H9 (cell line): Measurements from ENCODE around the gene SMYD2. TPM values are rescaled to one million over a fixed set of nuclear protein-coding genes. Genes with fewer than 3 reads are reported as not detected.

ENCODE experiments used
- DNase-seq: peaks from one replicate; pipeline ENCODE4 v3.0.0-alpha.2; 2017
- H2AFZ ChIP-seq: one replicate; pipeline ENCODE4 v1.6.1; 2013; ENCODE audit warnings: mild to moderate bottlenecking, low read length, control low read depth, moderate library complexity
- H2AK5ac ChIP-seq: 2 replicates; pipeline ENCODE4 v1.6.1; 2013; ENCODE audit warnings: low read length, control low read depth, mixed read lengths; ENCODE audit not compliant: insufficient read length
- H2BK120ac ChIP-seq: one replicate; pipeline ENCODE4 v1.6.1; 2013; ENCODE audit warnings: low read depth, mild to moderate bottlenecking, low read length, control low read depth, inconsistent platforms; ENCODE audit not compliant: poor library complexity, severe bottlenecking
- H2BK12ac ChIP-seq: 2 replicates; pipeline ENCODE4 v1.6.1; 2013; ENCODE audit warnings: low read length, control low read depth, mixed read lengths, low read depth; ENCODE audit not compliant: insufficient read length
- H2BK15ac ChIP-seq: 2 replicates; pipeline ENCODE4 v1.6.1; 2013; ENCODE audit warnings: low read depth, low read length, control low read depth
- H2BK20ac ChIP-seq: one replicate; pipeline ENCODE4 v1.6.1; 2013; ENCODE audit warnings: low read depth, mild to moderate bottlenecking, low read length, control low read depth, inconsistent platforms; ENCODE audit not compliant: poor library complexity, severe bottlenecking
- H2BK5ac ChIP-seq: 2 replicates; pipeline ENCODE4 v1.6.1; 2013; ENCODE audit warnings: low read length, control low read depth, mixed read lengths; ENCODE audit not compliant: insufficient read length
- H3K14ac ChIP-seq: 2 replicates; pipeline ENCODE4 v1.6.1; 2013; ENCODE audit warnings: low read length, control low read depth; ENCODE audit not compliant: insufficient read depth
- H3K18ac ChIP-seq: 2 replicates; pipeline ENCODE4 v1.6.1; 2013; ENCODE audit warnings: low read depth, mild to moderate bottlenecking, mixed read lengths, low read length, control low read depth; ENCODE audit not compliant: insufficient read length
- H3K23ac ChIP-seq: 2 replicates; pipeline ENCODE4 v1.6.1; 2013; ENCODE audit warnings: low read length, control low read depth, mixed read lengths, low read depth; ENCODE audit not compliant: insufficient read length
- H3K23me2 ChIP-seq: 2 replicates; pipeline ENCODE4 v1.6.1; 2013; ENCODE audit warnings: low read depth, mild to moderate bottlenecking, mixed read lengths, low read length, control low read depth; ENCODE audit not compliant: insufficient read length, poor library complexity, severe bottlenecking
- H3K27ac ChIP-seq: 2 replicates; pipeline ENCODE4 v1.5.1; 2013; ENCODE audit warnings: low read length, control low read depth, mixed read lengths, low read depth; ENCODE audit not compliant: insufficient read length
- H3K27me3 ChIP-seq: 2 replicates; pipeline ENCODE4 v1.6.1; 2013; ENCODE audit warnings: low read length, control low read depth, inconsistent platforms; ENCODE audit not compliant: insufficient read depth
- H3K4ac ChIP-seq: 2 replicates; pipeline ENCODE4 v1.6.1; 2013; ENCODE audit warnings: low read depth, mild to moderate bottlenecking, control low read depth, inconsistent platforms, low read length, moderate library complexity
- H3K4me1 ChIP-seq: 2 replicates; pipeline ENCODE4 v1.6.1; 2013; ENCODE audit warnings: low read length, control low read depth, inconsistent platforms; ENCODE audit not compliant: insufficient read depth
- H3K4me2 ChIP-seq: 2 replicates; pipeline ENCODE4 v1.6.1; 2013; ENCODE audit warnings: low read length, control low read depth, mixed read lengths; ENCODE audit not compliant: insufficient read length, insufficient read depth
- H3K56ac ChIP-seq: 2 replicates; pipeline ENCODE4 v1.6.1; 2013; ENCODE audit warnings: low read depth, mild to moderate bottlenecking, mixed read lengths, low read length, control low read depth; ENCODE audit not compliant: insufficient read length
- H3K79me1 ChIP-seq: 2 replicates; pipeline ENCODE4 v1.6.1; 2013; ENCODE audit warnings: low read depth, mild to moderate bottlenecking, moderate library complexity, low read length, control low read depth, inconsistent platforms; ENCODE audit not compliant: insufficient read depth, poor library complexity, severe bottlenecking
- H3K79me2 ChIP-seq: 2 replicates; pipeline ENCODE4 v1.6.1; 2013; ENCODE audit warnings: low read length, control low read depth, inconsistent platforms; ENCODE audit not compliant: insufficient read depth
- H3K9ac ChIP-seq: 2 replicates; pipeline ENCODE4 v1.6.1; 2013; ENCODE audit warnings: low read length, control low read depth, mixed read lengths; ENCODE audit not compliant: insufficient read length; ENCODE audit errors: extremely low read depth
- H3K9me3 ChIP-seq: one replicate; pipeline ENCODE4 v1.6.1; 2013; ENCODE audit warnings: low read depth, low read length, inconsistent platforms; ENCODE audit not compliant: control insufficient read depth
- H3T11ph ChIP-seq: one replicate; pipeline ENCODE4 v1.6.1; 2013; ENCODE audit warnings: mild to moderate bottlenecking, low read length, control low read depth, inconsistent platforms
- H4K20me1 ChIP-seq: one replicate; pipeline ENCODE4 v1.6.1; 2013; ENCODE audit not compliant: control insufficient read depth, insufficient read length, insufficient read depth
- H4K5ac ChIP-seq: 2 replicates; pipeline ENCODE4 v1.6.1; 2013; ENCODE audit warnings: low read depth, mild to moderate bottlenecking, mixed read lengths, low read length, control low read depth; ENCODE audit not compliant: insufficient read length
- H4K8ac ChIP-seq: replicated peaks from 2 replicates; pipeline ENCODE4 v1.6.1; 2013; ENCODE audit warnings: low read length, control low read depth, mixed read lengths, low read depth; ENCODE audit not compliant: insufficient read length
- H4K91ac ChIP-seq: 2 replicates; pipeline ENCODE4 v1.6.1; 2013; ENCODE audit warnings: low read depth, mild to moderate bottlenecking, moderate library complexity, mixed read lengths, low read length, control low read depth; ENCODE audit not compliant: insufficient read length
- H3K27ac Mint-ChIP-seq, 3 experiments: 2 replicates in 2 of 3; 3 replicates in 1 of 3; pipeline ENCODE4 v1.8.0; 2020 to 2021; ENCODE audit warnings: mixed read lengths in 3 of 3, mild to moderate bottlenecking in 1 of 3, moderate library complexity in 1 of 3
- H3K27me3 Mint-ChIP-seq: 2 replicates; pipeline ENCODE4 v1.8.0; 2021; ENCODE audit warnings: low read depth, mild to moderate bottlenecking, moderate library complexity, mixed read lengths
- H3K36me3 Mint-ChIP-seq, 3 experiments: 2 replicates in 2 of 3; 3 replicates in 1 of 3; pipeline ENCODE4 v1.8.0; 2020 to 2021; ENCODE audit warnings: low read depth in 3 of 3, mixed read lengths in 3 of 3; ENCODE audit not compliant: insufficient read depth in 1 of 3
- H3K4me1 Mint-ChIP-seq, 2 experiments: 2 replicates each; pipeline ENCODE4 v1.8.0; 2020; ENCODE audit warnings: mixed read lengths in 2 of 2
- H3K4me3 Mint-ChIP-seq, 2 experiments: 2 replicates in 1 of 2; 3 replicates in 1 of 2; pipeline ENCODE4 v1.8.0; 2020 to 2021; ENCODE audit warnings: mild to moderate bottlenecking in 2 of 2, mixed read lengths in 2 of 2, moderate library complexity in 1 of 2
- H3K9me3 Mint-ChIP-seq, 2 experiments: 2 replicates in 1 of 2; 3 replicates in 1 of 2; pipeline ENCODE4 v1.8.0; 2020; ENCODE audit warnings: mild to moderate bottlenecking in 2 of 2, mixed read lengths in 2 of 2, moderate library complexity in 1 of 2
- CTCF ChIP-seq: fragments of 200-600 bp; sonication (generic); conservative IDR thresholded peaks from 3 replicates; pipeline ENCODE4 v1.8.0; 2021; ENCODE audit warnings: antibody characterized with exemption, mild to moderate bottlenecking
- WGBS: extraction: QIAGEN DNeasy Blood & Tissue Kit; methylation state at CpG from one replicate; pipeline ENCODE4 v1.1.7; 2013; ENCODE audit warnings: missing lambda C conversion rate, low lambda C conversion rate, mixed read lengths; ENCODE audit not compliant: insufficient read length; ENCODE audit errors: extremely low coverage; 5-methylcytosine and 5-hydroxymethylcytosine counted together
- total RNA-seq: library from RNA; stranded (reverse); gene quantifications from 2 replicates; pipeline ENCODE4 v1.2.1, GENCODE V29; 2021

The SMYD2 gene
- total RNA-seq, 1 experiment from 2014 or later, result 10.9 TPM

DNA sequence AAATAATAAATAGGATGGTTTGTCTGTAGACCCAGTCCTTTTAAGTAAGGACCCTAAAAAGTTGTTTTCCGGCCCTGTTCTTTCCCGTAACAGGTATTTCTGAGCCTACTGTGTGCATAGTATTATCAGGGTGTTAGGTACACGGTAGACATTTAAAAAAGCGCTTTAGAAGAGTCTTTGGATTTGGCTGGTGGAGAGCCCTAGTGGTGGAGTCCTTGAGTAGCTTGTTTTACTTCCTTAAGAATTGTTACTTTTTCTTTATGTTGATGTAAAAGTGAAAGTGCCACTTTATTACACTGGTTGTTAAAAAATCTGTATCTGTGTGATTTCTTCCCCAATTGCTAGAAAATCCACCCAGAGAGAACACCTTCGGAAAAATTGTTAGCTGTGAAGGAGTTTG is 36.8 kb downstream of the SMYD2 start:
- H3K56ac ChIP-seq, result no peak overlapping the region
- H3K9me3 ChIP-seq, result no peaks in the 10 kb centered on the region
- H4K5ac ChIP-seq, result no peak overlapping the region
- no peak overlapping the region for H2AK5ac ChIP-seq
- no peak for DNase-seq
- H3K18ac ChIP-seq, result no peak overlapping the region
- H3K9ac ChIP-seq, result no peak overlapping the region
- no CpG with 5 or more reads among the region's 5 CpGs for WGBS
- H2AFZ ChIP-seq, result no peak overlapping the region
- TF ChIP-seq CTCF, result peak; percentile 55
- H3K4me1 Mint-ChIP-seq, result peaks cover 56 to 60% of the 10 kb centered on the region in 2 experiments
- H2BK120ac ChIP-seq, result no peak overlapping the region
- H3K4ac ChIP-seq, result no peak overlapping the region
- no peak overlapping the region for H2BK15ac ChIP-seq
- no peaks in the 10 kb centered on the region for H3K23me2 ChIP-seq
- H2BK5ac ChIP-seq, result no peak overlapping the region
- H3K4me2 ChIP-seq, result peak overlapping the region; percentile 18
- H3K27ac Mint-ChIP-seq, result peak overlapping the region in 2 of 3 experiments; percentile 49 to 60; a peak in 4 of 7 replicates
- no peak overlapping the region for H3K23ac ChIP-seq
- H3K4me1 ChIP-seq, result peaks cover 11% of the 10 kb centered on the region; the same call in 1 of the 2 replicates
- H4K20me1 ChIP-seq, result no peaks in the 10 kb centered on the region
- H3K36me3 Mint-ChIP-seq, result peaks cover 0 to 3% (median 0%) of the 10 kb centered on the region in 3 experiments; a peak in 3 of 7 replicates
- H3K27ac ChIP-seq, result no peak overlapping the region
- no peaks in the 10 kb centered on the region; a peak in 1 of 5 replicates for H3K9me3 Mint-ChIP-seq
- no peak overlapping the region for H2BK12ac ChIP-seq
- H3K4me3 Mint-ChIP-seq, result peak overlapping the region in 1 of 2 experiments; percentile 47; a peak in 2 of 5 replicates
- no peak overlapping the region for H4K91ac ChIP-seq
- no peak overlapping the region for H2BK20ac ChIP-seq
- H3K79me2 ChIP-seq, result no peaks in the 10 kb centered on the region
- peaks cover 71% of the 10 kb centered on the region for H3K27me3 Mint-ChIP-seq
- H3K27me3 ChIP-seq, result peaks cover 27% of the 10 kb centered on the region
- no peak overlapping the region for H4K8ac ChIP-seq
- no peak overlapping the region for H3T11ph ChIP-seq
- no peak overlapping the region for H3K14ac ChIP-seq
- no peaks in the 10 kb centered on the region for H3K79me1 ChIP-seq
